Measurements from ENCODE around the gene SEMA3B. TPM values are rescaled to one million over a fixed set of nuclear protein-coding genes. Genes with fewer than 3 reads are reported as not detected.

The SEMA3B gene
- total RNA-seq, 2 experiments from 2014 or later = 1.6 to 2.1 TPM

- ChIA-PET POLR2A (interaction anchor here (0.6 kb wide), 1 partner anchor 10 kb away, joined by 3 read pairs; no protein-coding TSS in a partner anchor), CTCF (interaction anchor here (0.5 to 1.8 kb wide), 7 partner anchors 31 to 1269 kb away, joined by 3 to 8 read pairs (median 3); partner anchors contain the start of gene GNAI2)
- Mint-ChIP-seq H3K36me3 (ENCODE audit: low read depth) (peaks cover 31% of the 10 kb centered on the region), H3K27me3 (no peaks in the 10 kb centered on the region), H3K9me3 (ENCODE audit: low read depth) (no peaks in the 10 kb centered on the region), H3K4me1 (peaks cover 20% of the 10 kb centered on the region), H3K4me3 (peak overlapping the region; percentile 88), H3K27ac (peak overlapping the region; percentile 99)
- DNase-seq = no peak
- ATAC-seq = no peak
- intact Hi-C loops (cut with DNase I, micrococcal nuclease) = loop anchor here (2.0 to 10.0 kb wide), 4 partner anchors 318 to 881 kb away; partner anchors contain the start of genes CISH (in 1 of the 2), GMPPB (in 1 of the 2), RHOA (in 1 of the 2) and TCTA (in 1 of the 2)
These were observed 24.3 kb downstream of the SEMA3B start for GRCh38 chr3:50293079-50293801.

GRCh38 chr3:50294089-50294488 is 25.1 kb downstream of the SEMA3B start:
- ATAC-seq (no peak), DNase-seq (no peak)
- intact Hi-C loops (cut with DNase I, micrococcal nuclease) = loop anchor here (5.0 to 10.0 kb wide), 2 partner anchors 569 to 882 kb away; partner anchors contain the start of genes GMPPB (in 1 of the 2), RHOA (in 1 of the 2) and TCTA (in 1 of the 2)
- Mint-ChIP-seq H3K9me3 (ENCODE audit: low read depth) (no peaks in the 10 kb centered on the region), H3K27ac (no peak overlapping the region), H3K36me3 (ENCODE audit: low read depth) (peaks cover 23% of the 10 kb centered on the region), H3K4me1 (peaks cover 21% of the 10 kb centered on the region), H3K4me3 (no peak overlapping the region), H3K27me3 (no peaks in the 10 kb centered on the region)
- CTCF ChIA-PET = interaction anchor here (0.5 to 1.4 kb wide), 3 partner anchors 30 to 1270 kb away, joined by 3 read pairs; partner anchors contain the start of gene GNAI2
- POLR2A ChIA-PET = no interaction called here

GRCh38 chr3:50294492-50295403 is 25.8 kb downstream of the SEMA3B start:
- Mint-ChIP-seq H3K4me1 (peaks cover 22% of the 10 kb centered on the region), H3K9me3 (ENCODE audit: low read depth) (no peaks in the 10 kb centered on the region), H3K4me3 (no peak overlapping the region), H3K36me3 (ENCODE audit: low read depth) (peaks cover 16% of the 10 kb centered on the region), H3K27me3 (no peaks in the 10 kb centered on the region), H3K27ac (no peak overlapping the region)
- POLR2A ChIA-PET = no interaction called here
- CTCF ChIA-PET = interaction anchor here (1.0 to 1.4 kb wide), 2 partner anchors 29 to 59 kb away, joined by 3 read pairs; partner anchors contain the start of gene GNAI2
- ATAC-seq (no peak), DNase-seq (no peak)
- intact Hi-C loops (cut with DNase I, micrococcal nuclease) = loop anchor here (5.0 to 10.0 kb wide), 3 partner anchors 570 to 1648 kb away; partner anchors contain the start of genes GMPPB (in 1 of the 2), PARP3 (in 1 of the 2), RHOA (in 1 of the 2) and RRP9 (in 1 of the 2)

GRCh38 chr3:50295553-50296431 is 26.8 kb downstream of the SEMA3B start:
- DNase-seq (no peak), ATAC-seq (no peak)
- Mint-ChIP-seq H3K4me1 (peaks cover 24% of the 10 kb centered on the region), H3K9me3 (ENCODE audit: low read depth) (no peaks in the 10 kb centered on the region), H3K27me3 (no peaks in the 10 kb centered on the region), H3K27ac (no peak overlapping the region), H3K36me3 (ENCODE audit: low read depth) (peaks cover 8% of the 10 kb centered on the region), H3K4me3 (no peak overlapping the region)
- intact Hi-C loops (cut with DNase I, micrococcal nuclease) = loop anchor here (5.0 to 10.0 kb wide), 2 partner anchors 571 to 1647 kb away; partner anchors contain the start of genes GMPPB (in 1 of the 2), PARP3 (in 1 of the 2) and RRP9 (in 1 of the 2)
- ChIA-PET POLR2A (no interaction called here), CTCF (interaction anchor here (0.8 kb wide), 1 partner anchor 21 kb away, joined by 3 read pairs; no protein-coding TSS in a partner anchor)

GRCh38 chr3:50296721-50297383 is 27.9 kb downstream of the SEMA3B start:
- Mint-ChIP-seq H3K27me3 (no peaks in the 10 kb centered on the region), H3K36me3 (ENCODE audit: low read depth) (peaks cover 3% of the 10 kb centered on the region), H3K9me3 (ENCODE audit: low read depth) (no peaks in the 10 kb centered on the region), H3K27ac (no peak overlapping the region), H3K4me1 (peaks cover 20% of the 10 kb centered on the region), H3K4me3 (no peak overlapping the region)
- intact Hi-C loops (cut with DNase I, micrococcal nuclease) = loop anchor here (5.0 to 10.0 kb wide), 2 partner anchors 572 to 1645 kb away; partner anchors contain the start of genes GMPPB (in 1 of the 2), PARP3 (in 1 of the 2) and RRP9 (in 1 of the 2)
- no peak for DNase-seq
- no peak for ATAC-seq
- POLR2A ChIA-PET = interaction anchor here (0.7 to 0.8 kb wide), 2 partner anchors 41 to 272 kb away, joined by 3 read pairs; partner anchors contain the start of gene HEMK1
- CTCF ChIA-PET = interaction anchor here (0.7 to 0.9 kb wide), 3 partner anchors 19 to 390 kb away, joined by 3 read pairs; no protein-coding TSS in a partner anchor

GRCh38 chr3:50297384-50297775 is 28.4 kb downstream of the SEMA3B start:
- Mint-ChIP-seq H3K36me3 (ENCODE audit: low read depth) (peaks cover 3% of the 10 kb centered on the region), H3K4me1 (peaks cover 20% of the 10 kb centered on the region), H3K4me3 (no peak overlapping the region), H3K9me3 (ENCODE audit: low read depth) (no peaks in the 10 kb centered on the region), H3K27ac (no peak overlapping the region), H3K27me3 (no peaks in the 10 kb centered on the region)
- ATAC-seq (no peak), DNase-seq (no peak)
- intact Hi-C loops (cut with DNase I, micrococcal nuclease) = loop anchor here (5.0 to 10.0 kb wide), 2 partner anchors 573 to 1645 kb away; partner anchors contain the start of genes GMPPB (in 1 of the 2), PARP3 (in 1 of the 2) and RRP9 (in 1 of the 2)
- CTCF ChIA-PET = interaction anchor here (0.7 to 0.9 kb wide), 3 partner anchors 18 to 391 kb away, joined by 3 read pairs; no protein-coding TSS in a partner anchor
- POLR2A ChIA-PET = interaction anchor here (0.7 to 0.8 kb wide), 2 partner anchors 40 to 272 kb away, joined by 3 read pairs; partner anchors contain the start of gene HEMK1

- ATAC-seq = no peak
- Mint-ChIP-seq H3K4me1 (peaks cover 13% of the 10 kb centered on the region), H3K4me3 (peak overlapping the region; percentile 97), H3K27me3 (no peaks in the 10 kb centered on the region), H3K9me3 (ENCODE audit: low read depth) (no peaks in the 10 kb centered on the region), H3K27ac (peak overlapping the region; percentile 70), H3K36me3 (ENCODE audit: low read depth) (no peaks in the 10 kb centered on the region)
- DNase-seq = no peak
- intact Hi-C loops (cut with DNase I, micrococcal nuclease) = loop anchor here (2.0 to 10.0 kb wide), 9 partner anchors 51 to 1759 kb away; partner anchors contain the start of genes DUSP7 (in 1 of the 2), GMPPB (in 1 of the 2), MANF (in 1 of the 2) and MAPKAPK3 (in 1 of the 2)
- POLR2A ChIA-PET = interaction anchor here (0.6 to 1.6 kb wide), 2 partner anchors 38 to 70 kb away, joined by 10 to 11 read pairs; no protein-coding TSS in a partner anchor
- CTCF ChIA-PET = interaction anchor here (0.6 to 1.9 kb wide), 7 partner anchors 26 to 156 kb away, joined by 3 to 16 read pairs (median 4); partner anchors contain the start of genes CYB561D2, GNAI2, NPRL2 and RASSF1
These were observed 29.2 kb downstream of the SEMA3B start for GRCh38 chr3:50297896-50298725.

- Mint-ChIP-seq H3K4me3 (peak within 1 kb of the TSS; percentile 97), H3K4me1 (peaks cover 13% of the 10 kb centered on the region), H3K27ac (peak within 1 kb of the TSS; percentile 96), H3K36me3 (ENCODE audit: low read depth) (no peaks in the 10 kb centered on the region), H3K27me3 (no peaks in the 10 kb centered on the region), H3K9me3 (ENCODE audit: low read depth) (no peaks in the 10 kb centered on the region)
- ChIA-PET CTCF (interaction anchor here (0.5 to 1.9 kb wide), 18 partner anchors 20 to 341 kb away, joined by 3 to 16 read pairs (median 3); partner anchors contain the start of genes CYB561D2, GNAI2, NPRL2 and RASSF1), POLR2A (interaction anchor here (0.6 to 1.6 kb wide), 11 partner anchors 20 to 559 kb away, joined by 3 to 11 read pairs (median 3); partner anchors contain the start of genes GNAI2, HYAL2, NPRL2 and RASSF1)
- DNase-seq (peak; percentile 100), ATAC-seq (peak; percentile 89)
- intact Hi-C loops (cut with DNase I, micrococcal nuclease) = loop anchor here (1.0 to 10.0 kb wide), 19 partner anchors 22 to 1758 kb away; partner anchors contain the start of genes TMEM115 (in 2 of the 2), CYB561D2 (in 1 of the 2), DUSP7 (in 1 of the 2) and GMPPB (in 1 of the 2)
These were observed 30.1 kb downstream of the SEMA3B start, which contains the start of the genes HYAL3 and NAA80 for GRCh38 chr3:50298836-50299637. HYAL3 (minus strand) TSS chr3:50299405; CDS start chr3:50295602, 3,803 bp downstream. NAA80 (minus strand) TSS chr3:50299405; CDS start chr3:50297463, 1,942 bp downstream.

Measured in activated CD4-positive, alpha-beta T cell treated with anti-CD3 and anti-CD28 coated beads for 36 hours (primary cell).